ENCODE measurements around the gene KRTAP10-2. TPM values are rescaled to one million over a fixed set of nuclear protein-coding genes. Genes with fewer than 3 reads are reported as not detected.
"Not testable (repeated sequence)": the region's sequence is repeated elsewhere in the genome, so short reads cannot be mapped to it uniquely, and the experiment has no call there.

The KRTAP10-2 gene
- not detected in 2 replicates for total RNA-seq (2021)
- not detected for Bru-seq, nascent RNA
- BruChase-seq, experiment 1, labeled RNA remaining after a 2-hour chase, result not detected
- BruChase-seq, experiment 2, labeled RNA remaining after a 6-hour chase, result not detected
- long read RNA-seq, result 0 reads

GRCh38 chr21:44551340-44551961 lies at the start of gene KRTAP10-2:
Gene KRTAP10-2, minus strand, starts transcription at chr21:44551505. Its CDS starts 47 bp downstream, at chr21:44551458.
- no peaks in the 10 kb centered on the region for H3K36me3 ChIP-seq (ENCODE audit: low read depth)
- peaks cover 73% of the 10 kb centered on the region for H3K27me3 ChIP-seq (ENCODE audit: insufficient read depth, low read depth)
- CTCF ChIA-PET, result no interaction called here
- BruUV-seq (replicated peaks), result no TSS peak
- H3K4me3 ChIP-seq, result no peak within 1 kb of the TSS
- H3K4me2 ChIP-seq, result no peak within 1 kb of the TSS
- TF ChIP-seq EZH2 (IDR thresholded peaks at IDR 0.05; ENCODE audit: low read depth) (no peak), CTCF (conservative IDR thresholded peaks at IDR 0.05) (no peak)
- intact Hi-C loops (cut with micrococcal nuclease; ENCODE audit: unreplicated experiment), result no loop called here
- H4K20me1 ChIP-seq (ENCODE audit: insufficient read depth), result no peaks in the 10 kb centered on the region
- no peak within 1 kb of the TSS for H2AFZ ChIP-seq
- H3K79me2 ChIP-seq (ENCODE audit: low read depth), result no peaks in the 10 kb centered on the region
- POLR2A ChIA-PET (ENCODE audit: unreplicated experiment), result interaction anchor here (0.5 kb wide), 1 partner anchor 90 kb away, joined by 9 read pairs; no protein-coding TSS in a partner anchor
- no peaks in the 10 kb centered on the region for H3K9me3 ChIP-seq (ENCODE audit: insufficient read depth, low read depth)
- H3K4me1 ChIP-seq (replicated peaks; ENCODE audit: insufficient read depth), result no peaks in the 10 kb centered on the region
- H3F3A ChIP-seq (ENCODE audit: insufficient read depth, low read depth), result no peaks in the 10 kb centered on the region
- H3K27ac ChIP-seq, result no peak within 1 kb of the TSS
- no peak for DNase-seq
- no peaks in the 10 kb centered on the region for H3K9me2 ChIP-seq (ENCODE audit: insufficient read depth)

- H3K27ac ChIP-seq; H2AFZ ChIP-seq; CTCF ChIA-PET; intact Hi-C loops (cut with micrococcal nuclease; ENCODE audit: unreplicated experiment); H3F3A ChIP-seq (ENCODE audit: insufficient read depth, low read depth); H3K79me2 ChIP-seq (ENCODE audit: low read depth); H3K9me3 ChIP-seq (ENCODE audit: insufficient read depth, low read depth); H3K4me3 ChIP-seq; DNase-seq; H3K9me2 ChIP-seq (ENCODE audit: insufficient read depth); H3K4me1 ChIP-seq (replicated peaks; ENCODE audit: insufficient read depth); BruUV-seq (replicated peaks); POLR2A ChIA-PET (ENCODE audit: unreplicated experiment); H3K4me2 ChIP-seq; H3K36me3 ChIP-seq (ENCODE audit: low read depth); H4K20me1 ChIP-seq (ENCODE audit: insufficient read depth): not testable (repeated sequence)
- peaks cover 59% of the 10 kb centered on the region for H3K27me3 ChIP-seq (ENCODE audit: insufficient read depth, low read depth)
Observed at GRCh38 chr21:44601091-44601490, 49.8 kb upstream of the KRTAP10-2 start.

GRCh38 chr21:44600118-44600978 lies 49.0 kb upstream of the KRTAP10-2 start, which contains the start of gene KRTAP10-7:
Gene KRTAP10-7, plus strand, starts transcription at chr21:44600597. Its CDS starts 25 bp downstream, at chr21:44600622.
- H3K4me2 ChIP-seq; H2AFZ ChIP-seq; POLR2A ChIA-PET (ENCODE audit: unreplicated experiment); H3K79me2 ChIP-seq (ENCODE audit: low read depth); intact Hi-C loops (cut with micrococcal nuclease; ENCODE audit: unreplicated experiment); BruUV-seq (replicated peaks); H3K9me3 ChIP-seq (ENCODE audit: insufficient read depth, low read depth); DNase-seq; H3K27ac ChIP-seq; H4K20me1 ChIP-seq (ENCODE audit: insufficient read depth); H3K36me3 ChIP-seq (ENCODE audit: low read depth); H3K4me1 ChIP-seq (replicated peaks; ENCODE audit: insufficient read depth); H3F3A ChIP-seq (ENCODE audit: insufficient read depth, low read depth); H3K4me3 ChIP-seq; CTCF ChIA-PET; H3K9me2 ChIP-seq (ENCODE audit: insufficient read depth): not testable (repeated sequence)
- H3K27me3 ChIP-seq (ENCODE audit: insufficient read depth, low read depth), result peaks cover 64% of the 10 kb centered on the region
